ENCODE results near the gene ERCC8.
A peak's percentile ranks its signal among the peaks of the same experiment; 100 is the strongest.

- TF ChIP-seq CTCF (IDR thresholded peaks at IDR 0.05) (peak in 3 of 6 experiments; percentile 26 to 39 (median 38)), POLR2A (IDR thresholded peaks at IDR 0.05) (no peak)
These were observed 14.3 kb upstream of the ERCC8 start for GRCh38 chr5:60959156-60959555.

Measured in thyroid gland (tissue), 4 donors.